HG03066 (cell line): ENCODE measurements around the gene THOP1.
"Not testable (repeated sequence)": the region's sequence is repeated elsewhere in the genome, so short reads cannot be mapped to it uniquely, and the experiment has no call there.

Experiments used
- ATAC-seq: cut with Tn5 transposase; IDR thresholded peaks from one replicate; pipeline ENCODE4 v1.9.1; 2021; ENCODE audit warnings: low read depth; ENCODE audit not compliant: unreplicated experiment

Gene THOP1

DNA sequence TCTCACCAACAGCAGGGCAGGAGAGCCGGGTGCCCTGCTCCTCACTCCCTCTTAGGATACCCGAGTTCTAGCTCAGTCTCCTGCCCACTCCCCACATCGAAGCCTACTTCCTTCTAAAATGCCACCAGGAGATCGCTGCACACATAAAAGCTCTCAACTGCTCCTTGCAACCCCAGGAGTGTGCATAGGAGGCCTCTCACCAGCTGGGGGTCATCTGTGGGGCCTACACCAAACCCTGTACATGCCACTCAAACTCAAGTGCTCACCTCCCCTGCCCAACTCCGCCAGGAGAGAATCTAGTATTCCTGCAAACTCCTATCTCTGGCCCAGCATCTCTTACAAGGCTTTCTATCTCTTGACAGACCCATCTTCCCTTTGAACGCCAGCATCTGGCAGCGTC lies 5.0 kb upstream of the THOP1 start:
- ATAC-seq, result no peak

DNA sequence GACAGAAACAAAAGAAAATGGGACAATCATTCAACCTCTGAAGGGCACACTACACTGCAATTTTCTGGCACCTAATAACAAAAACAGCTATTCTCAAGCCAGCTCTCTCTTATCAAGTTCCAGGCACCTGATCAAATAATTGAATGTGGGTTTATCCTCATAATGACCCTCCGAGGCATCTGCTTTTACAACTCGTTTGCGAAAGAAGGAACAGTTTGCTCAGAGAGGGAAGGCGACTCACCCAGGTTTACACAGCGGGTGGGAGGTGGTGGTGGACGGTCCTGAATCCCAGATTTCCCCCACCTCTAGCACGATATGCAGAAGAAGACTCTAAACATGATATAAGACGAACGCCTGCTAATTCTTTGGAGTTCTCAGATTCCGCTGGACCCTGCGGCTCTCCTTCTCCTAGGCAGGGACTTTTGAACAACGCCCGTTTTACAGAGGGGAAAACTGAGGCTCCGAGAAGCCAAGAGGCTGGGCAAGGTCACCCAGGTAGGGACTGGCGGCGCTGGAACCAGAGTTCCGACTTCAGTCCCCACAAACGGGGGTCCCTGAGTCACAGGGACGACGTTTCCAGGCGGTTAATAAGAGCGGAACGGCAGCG lies 2.9 kb upstream of the THOP1 start:
- ATAC-seq, result no peak

- ATAC-seq, result peak; percentile 82
These were observed 2.1 kb upstream of the THOP1 start, which contains the start of gene SGTA for GRCh38 chr19:2782936-2783780. TSS of gene SGTA (minus strand) at chr19:2783273. CDS start at chr19:2769068, 14,205 bp downstream.

- no peak for ATAC-seq
These were observed 1.5 kb upstream of the THOP1 start for GRCh38 chr19:2783781-2784145.

DNA sequence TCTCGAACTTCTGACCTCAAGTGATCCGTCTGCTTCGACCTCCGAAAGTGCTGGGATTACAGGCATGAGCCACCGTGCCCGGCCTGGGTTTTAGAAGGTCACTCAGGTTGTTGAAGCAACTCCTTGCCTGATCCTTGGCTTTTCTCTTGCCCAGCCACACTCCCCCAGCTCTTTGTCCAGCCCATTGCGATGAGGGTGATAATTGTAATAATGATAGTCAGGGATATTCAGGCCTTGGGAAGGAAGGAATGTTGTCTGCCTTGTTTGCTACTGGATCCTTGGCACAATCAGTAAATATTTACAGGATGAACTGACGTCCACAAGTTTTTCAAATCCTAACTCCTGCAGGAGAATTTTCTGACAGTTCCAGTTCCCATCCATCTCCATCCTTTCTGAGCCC lies 1.8 kb downstream of the THOP1 start:
- ATAC-seq, result no peak

DNA sequence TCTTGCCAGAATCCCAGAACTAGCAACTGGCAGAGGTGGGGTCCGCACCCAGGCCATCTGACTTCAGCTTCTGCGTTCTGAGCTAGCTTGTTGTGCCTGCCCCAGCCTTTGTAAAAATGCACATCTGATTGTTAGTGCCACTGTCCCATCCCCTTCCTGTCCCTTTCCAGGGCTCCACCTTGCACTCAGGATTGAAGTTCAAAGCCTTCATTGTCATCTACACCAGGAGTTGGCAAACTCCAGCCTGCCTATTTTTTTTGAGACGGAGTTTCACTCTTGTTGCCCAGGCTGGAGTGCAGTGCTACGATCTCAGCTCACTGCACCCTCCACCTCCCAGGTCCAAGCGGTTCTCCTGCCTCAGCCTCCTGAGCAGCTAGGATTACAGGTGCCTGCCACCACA lies 2.9 kb downstream of the THOP1 start:
- no peak for ATAC-seq

GRCh38 chr19:2790194-2790556 lies 4.9 kb downstream of the THOP1 start:
- ATAC-seq, result no peak

- no peak for ATAC-seq
These were observed 5.4 kb downstream of the THOP1 start for GRCh38 chr19:2790557-2791271.

GRCh38 chr19:2791440-2791839 lies 6.1 kb downstream of the THOP1 start:
- ATAC-seq, result no peak

- no peak for ATAC-seq
These were observed 6.6 kb downstream of the THOP1 start for GRCh38 chr19:2791876-2792275.

GRCh38 chr19:2792666-2793065 lies 7.4 kb downstream of the THOP1 start:
- ATAC-seq, result not testable (repeated sequence)

DNA sequence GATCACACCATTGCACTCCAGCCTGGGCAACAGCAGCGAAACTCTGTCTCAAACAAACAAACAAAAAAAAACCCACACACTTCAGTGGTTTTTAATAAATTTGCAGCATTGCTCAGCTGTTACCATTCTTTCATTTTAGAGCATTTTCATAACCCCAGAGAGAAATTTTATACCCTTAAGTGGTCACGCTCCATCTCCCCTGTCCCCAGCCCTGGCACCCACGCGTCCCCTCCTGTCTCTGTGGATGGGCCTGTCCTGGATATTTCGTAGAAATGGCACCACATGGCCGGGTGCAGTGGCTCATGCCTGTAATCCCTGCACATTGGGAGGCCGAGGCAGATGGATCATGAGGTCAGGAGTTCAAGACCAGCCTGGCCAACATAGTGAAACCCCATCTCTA lies 7.8 kb downstream of the THOP1 start:
- no peak for ATAC-seq

DNA sequence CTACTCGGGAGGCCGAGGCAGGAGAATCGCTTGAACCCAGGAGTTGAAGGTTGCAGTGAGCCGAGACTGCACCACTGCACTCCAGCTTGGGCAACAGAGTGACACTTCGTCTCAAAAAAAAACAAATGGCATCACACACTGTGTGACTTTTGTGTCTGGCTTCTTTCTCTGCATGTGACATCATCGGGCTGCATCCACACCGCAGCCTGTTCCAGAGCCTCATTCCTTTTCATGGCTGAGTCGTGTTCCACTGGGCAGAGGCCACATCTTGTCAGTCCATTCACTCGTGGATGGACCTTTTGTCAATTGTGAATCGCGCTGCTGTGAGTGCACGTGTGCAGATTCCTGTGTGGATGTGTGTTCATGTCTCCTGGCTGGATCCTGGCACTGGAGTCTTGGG lies 8.3 kb downstream of the THOP1 start:
- no peak for ATAC-seq

- no peak for ATAC-seq
These were observed 10.7 kb downstream of the THOP1 start for GRCh38 chr19:2795827-2796658.

GRCh38 chr19:2796659-2797266 lies 11.5 kb downstream of the THOP1 start:
- ATAC-seq, result no peak

DNA sequence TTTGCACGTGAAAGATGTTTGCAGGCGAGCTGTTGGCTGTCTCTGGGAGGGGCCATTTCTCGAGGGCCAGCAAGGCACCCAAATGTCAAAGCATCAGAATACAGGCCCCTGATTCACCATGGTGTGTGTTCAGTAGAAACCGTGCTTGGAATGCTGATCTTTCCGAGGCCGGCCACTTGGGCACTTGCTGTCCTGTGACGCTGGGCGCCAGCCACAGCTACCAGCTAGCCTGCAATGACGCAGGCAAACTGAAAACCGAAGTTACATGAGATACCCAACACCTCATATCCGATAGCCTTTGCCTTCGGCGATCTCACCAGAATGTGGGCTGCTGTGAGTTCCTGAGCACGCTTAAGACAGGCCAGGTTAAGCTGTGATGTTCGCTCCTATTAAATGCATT lies 12.0 kb downstream of the THOP1 start:
- ATAC-seq, result no peak

DNA sequence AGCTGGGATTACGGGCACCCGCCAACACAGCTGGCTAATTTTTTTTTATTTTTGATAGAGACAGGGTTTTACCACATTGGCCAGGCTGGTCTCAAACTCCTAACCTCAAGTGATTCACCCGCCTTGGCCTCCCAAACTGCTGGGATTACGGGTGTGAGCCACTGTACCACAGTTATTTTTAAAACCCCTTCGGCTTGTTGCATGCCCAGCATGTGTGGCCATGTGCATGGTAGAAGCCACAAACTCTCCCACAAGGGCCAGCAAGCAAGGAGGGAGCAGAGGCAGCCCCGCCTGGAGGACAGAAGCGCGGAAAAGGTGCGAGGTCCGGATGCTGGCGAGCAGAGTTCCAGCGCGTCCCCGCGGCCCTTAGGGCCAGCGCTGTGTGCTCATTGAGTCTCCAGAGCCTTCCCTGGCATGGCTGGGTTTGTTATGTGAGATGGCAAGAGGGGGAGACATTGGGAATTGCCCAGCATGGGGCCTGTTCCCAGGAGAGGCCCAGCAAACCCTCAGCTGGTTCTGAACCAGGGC lies 12.9 kb downstream of the THOP1 start:
- no peak for ATAC-seq

DNA sequence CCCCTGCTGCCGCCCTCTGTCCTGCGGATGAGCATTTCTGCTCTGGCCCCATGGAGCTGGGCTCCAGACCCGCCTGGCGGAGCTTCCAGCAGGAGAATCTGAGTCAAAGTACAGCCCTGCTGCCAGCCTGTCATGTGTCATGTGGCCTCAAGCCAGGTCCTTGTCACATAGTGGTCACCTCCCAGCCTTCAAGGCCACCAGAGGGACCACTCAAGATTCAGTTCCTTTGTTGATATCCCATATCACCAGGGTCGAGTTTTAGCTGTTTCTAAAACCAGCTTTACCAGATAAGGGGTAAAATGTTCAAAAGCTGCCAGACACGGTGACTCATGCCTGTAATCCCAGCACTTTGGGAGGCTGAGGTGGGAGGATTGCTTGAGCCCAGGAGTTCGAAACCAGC lies 13.4 kb downstream of the THOP1 start:
- no peak for ATAC-seq

GRCh38 chr19:2799273-2800020 lies 14.1 kb downstream of the THOP1 start:
- ATAC-seq, result no peak
